NT2/D1 (cell line): ENCODE results near the gene ABCB1.

Experiments
- SUZ12 ChIP-seq: IDR thresholded peaks from 2 replicates; pipeline ENCODE4 v1.6.1; 2011; ENCODE audit not compliant: insufficient read length, insufficient read depth; ENCODE audit errors: extremely low read depth
- YY1 ChIP-seq: IDR thresholded peaks from 2 replicates; pipeline ENCODE4 v1.6.1; 2011; ENCODE audit not compliant: insufficient read length, insufficient read depth
- ZNF274 ChIP-seq: IDR thresholded peaks from 2 replicates; pipeline ENCODE4 v1.6.1; 2011; ENCODE audit warnings: mild to moderate bottlenecking, low read depth, low read length

DNA sequence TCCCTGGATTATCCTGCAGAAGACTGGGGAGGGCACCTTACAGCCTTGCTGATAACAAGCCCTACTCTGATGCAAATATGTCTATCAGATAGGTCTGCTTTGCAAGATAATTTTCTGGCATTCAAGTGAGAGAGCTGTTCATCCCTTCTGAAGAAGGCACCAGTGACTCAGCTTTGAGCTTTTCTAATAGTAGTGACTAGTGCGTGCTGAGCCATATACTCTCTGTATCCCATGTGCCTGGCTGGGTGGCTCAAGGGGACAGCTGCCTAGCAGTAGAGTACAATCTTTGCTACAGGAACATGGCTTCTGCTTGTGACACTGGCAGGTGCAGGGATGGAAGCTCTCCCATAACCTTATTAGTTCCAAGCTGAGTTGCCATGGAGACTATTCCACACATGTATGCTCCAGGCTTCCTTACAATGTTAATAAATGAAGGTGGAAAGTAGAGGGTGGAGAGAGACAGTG, 90.2 kb downstream of the ABCB1 start:
- TF ChIP-seq YY1 (no peak), ZNF274 (no peak), SUZ12 (no peak)
